ENCODE data around the gene SLC35G6.
"Not testable (repeated sequence)": the region's sequence is repeated elsewhere in the genome, so short reads cannot be mapped to it uniquely, and the experiment has no call there.

SLC35G6 gene

DNA sequence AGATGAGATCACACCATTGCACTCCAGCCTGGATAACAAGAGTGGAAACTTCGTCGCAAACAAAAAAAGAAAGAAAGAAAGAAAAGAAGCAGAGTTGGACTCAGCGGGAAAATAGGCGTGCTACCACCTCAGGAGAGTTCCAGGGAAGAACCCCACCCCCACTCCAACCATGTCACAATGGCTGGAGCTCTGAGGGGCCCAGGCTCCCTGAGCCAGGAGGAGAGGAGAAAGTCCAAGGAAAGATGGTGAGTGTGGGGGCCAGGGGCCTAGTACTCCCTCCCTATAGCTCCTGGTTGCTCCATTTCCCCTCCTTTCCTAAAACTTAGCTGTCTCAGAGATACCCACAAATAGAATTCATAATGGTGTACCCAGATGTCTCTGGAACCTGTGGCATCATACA lies at the start of gene SLC35G6:
TSS of gene SLC35G6 (plus strand) at position 172 of the 400 bp plus-strand sequence. CDS start at position 243, 71 bp downstream.
- not testable (repeated sequence) for DNase-seq

DNA sequence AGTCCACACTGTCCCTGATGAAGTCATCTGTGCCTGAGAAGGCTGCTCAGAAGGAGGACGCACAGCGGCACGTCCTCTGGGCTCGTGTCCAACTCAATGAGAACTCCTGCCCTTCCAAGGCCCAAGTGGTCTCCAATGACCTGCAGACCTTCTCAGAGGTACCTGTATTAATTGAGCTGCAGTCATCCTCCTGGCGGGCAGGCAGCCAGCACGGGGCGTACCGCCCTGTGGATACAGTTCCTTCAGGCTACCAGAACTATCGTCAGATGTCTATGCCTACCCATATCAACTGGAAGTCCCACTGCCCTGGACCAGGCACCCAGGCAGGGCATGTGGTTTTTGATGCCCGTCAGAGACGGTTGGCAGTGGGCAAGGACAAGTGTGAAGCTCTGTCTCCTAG lies 49.0 kb upstream of the SLC35G6 start:
- no peak for DNase-seq

DNA sequence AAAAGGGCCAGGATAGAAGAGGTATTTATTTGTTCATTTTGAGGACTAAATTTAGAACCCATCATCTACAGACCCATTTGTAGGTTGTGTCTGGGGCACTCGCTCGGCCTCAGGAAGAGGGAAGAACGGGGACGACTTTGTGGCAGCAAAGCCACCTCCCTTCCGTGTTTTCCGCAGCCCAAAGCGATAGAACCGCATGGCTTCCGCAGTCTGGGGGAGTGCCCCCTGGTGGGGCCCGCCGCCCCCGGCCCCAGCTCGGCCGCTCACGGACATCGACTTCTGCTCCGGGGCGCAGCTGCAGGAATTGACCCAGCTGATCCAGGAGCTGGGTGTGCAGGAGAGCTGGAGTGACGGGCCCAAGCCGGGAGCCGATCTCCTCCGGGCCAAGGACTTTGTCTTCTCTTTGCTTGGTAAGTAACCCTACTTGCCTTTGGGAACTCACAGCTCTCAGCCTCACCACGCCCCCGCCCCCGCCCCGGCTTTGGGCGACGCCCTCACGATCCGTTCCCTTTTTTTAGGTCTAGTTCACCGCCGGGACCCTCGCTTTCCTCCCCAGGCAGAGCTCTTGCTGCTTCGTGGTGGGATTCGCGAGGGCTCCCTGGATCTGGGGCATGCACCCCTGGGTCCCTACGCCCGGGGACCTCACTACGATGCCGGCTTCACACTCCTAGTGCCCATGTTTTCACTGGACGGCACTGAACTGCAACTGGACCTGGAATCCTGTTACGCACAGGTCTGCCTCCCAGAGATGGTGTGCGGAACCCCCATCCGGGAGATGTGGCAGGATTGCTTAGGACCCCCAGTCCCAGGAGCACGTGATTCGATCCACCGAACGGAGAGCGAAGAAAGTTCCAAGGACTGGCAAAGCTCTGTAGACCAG lies 45.3 kb upstream of the SLC35G6 start:
- peak; percentile 19 for DNase-seq

DNA sequence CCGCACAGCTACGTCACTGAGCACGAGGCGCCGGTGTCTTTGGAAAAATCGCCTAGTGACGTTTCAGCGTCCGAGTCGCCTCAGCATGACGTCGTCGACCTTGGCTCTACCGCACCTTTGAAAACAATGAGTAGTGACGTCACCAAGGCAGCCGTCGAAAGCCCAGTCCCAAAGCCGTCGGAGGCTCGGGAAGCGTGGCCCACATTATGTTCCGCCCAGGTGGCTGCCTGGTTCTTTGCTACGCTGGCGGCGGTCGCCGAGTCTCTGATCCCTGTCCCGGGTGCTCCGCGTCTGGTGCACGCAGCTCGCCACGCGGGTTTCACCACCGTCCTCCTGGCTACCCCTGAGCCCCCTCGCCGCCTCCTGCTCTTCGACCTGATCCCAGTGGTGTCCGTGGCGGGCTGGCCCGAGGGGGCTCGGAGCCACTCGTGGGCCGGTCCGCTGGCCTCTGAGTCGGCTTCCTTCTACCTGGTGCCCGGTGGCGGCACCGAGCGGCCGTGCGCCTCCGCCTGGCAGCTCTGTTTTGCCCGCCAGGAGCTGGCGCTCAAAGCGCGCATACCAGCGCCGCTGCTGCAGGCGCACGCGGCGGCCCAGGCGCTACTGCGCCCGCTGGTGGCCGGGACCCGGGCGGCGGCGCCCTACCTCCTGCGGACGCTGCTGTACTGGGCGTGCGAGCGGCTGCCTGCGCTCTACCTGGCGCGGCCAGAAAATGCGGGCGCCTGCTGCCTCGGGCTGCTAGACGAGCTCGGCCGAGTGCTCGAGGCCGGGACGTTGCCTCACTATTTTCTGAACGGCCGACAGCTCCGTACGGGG lies 44.5 kb upstream of the SLC35G6 start:
- DNase-seq = peak; percentile 59

DNA sequence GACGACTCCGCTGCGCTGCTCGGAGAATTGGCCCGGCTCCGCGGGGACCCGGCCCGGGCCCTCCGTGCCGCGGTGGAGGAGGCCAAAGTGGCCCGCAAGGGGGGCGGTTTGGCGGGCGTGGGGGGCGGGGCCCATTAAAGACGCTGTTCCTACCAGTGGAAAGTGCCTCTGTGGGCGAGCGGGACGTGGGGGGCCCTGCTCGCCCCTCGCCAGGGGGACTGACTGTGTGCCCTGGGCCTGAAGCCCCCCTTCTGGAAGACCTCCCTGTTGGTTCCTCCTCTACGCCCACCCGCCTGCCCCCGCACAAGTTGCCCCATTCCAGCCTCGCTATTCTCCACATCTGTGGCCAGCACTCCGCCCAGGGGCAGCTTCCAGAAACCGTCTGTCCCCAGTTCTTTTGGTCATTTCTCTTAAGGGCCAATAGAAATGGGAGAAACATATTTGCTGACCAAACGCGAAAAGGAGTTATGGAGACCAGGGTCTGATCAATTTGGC lies 43.8 kb upstream of the SLC35G6 start:
- DNase-seq = no peak

DNA sequence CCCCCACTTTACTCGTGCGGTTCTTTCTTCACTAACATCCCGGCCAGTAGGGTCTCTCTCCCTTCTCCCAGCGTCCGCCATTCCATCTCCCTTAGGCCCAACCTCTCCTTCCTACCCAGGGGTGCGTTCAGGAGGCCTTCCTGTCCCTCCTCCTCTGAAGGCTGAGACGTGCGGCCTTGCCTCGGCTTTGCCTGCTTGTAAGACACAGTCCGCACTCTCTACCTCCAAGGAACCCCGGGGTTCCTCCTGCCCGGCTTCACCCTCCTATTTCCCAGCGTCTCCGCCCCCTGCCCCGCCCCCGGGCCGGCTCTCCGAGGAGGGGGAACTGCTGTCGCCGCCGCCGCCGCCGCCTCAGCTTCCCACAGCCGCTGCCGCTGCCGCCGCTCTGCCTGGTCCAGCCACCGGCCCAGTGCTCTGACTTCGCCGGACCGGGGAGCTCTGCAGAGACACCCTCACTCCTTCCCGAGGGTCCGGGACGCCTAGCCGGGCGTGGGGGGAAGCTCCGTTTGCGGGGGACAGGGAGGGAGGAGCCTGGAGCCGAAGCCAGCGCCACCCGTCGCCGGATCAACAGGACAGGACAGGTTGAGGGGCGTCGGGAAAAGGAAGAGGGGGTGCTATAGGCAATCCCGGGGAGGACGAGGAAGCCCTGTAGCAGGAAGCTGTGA lies 43.2 kb upstream of the SLC35G6 start:
- no peak for DNase-seq

DNA sequence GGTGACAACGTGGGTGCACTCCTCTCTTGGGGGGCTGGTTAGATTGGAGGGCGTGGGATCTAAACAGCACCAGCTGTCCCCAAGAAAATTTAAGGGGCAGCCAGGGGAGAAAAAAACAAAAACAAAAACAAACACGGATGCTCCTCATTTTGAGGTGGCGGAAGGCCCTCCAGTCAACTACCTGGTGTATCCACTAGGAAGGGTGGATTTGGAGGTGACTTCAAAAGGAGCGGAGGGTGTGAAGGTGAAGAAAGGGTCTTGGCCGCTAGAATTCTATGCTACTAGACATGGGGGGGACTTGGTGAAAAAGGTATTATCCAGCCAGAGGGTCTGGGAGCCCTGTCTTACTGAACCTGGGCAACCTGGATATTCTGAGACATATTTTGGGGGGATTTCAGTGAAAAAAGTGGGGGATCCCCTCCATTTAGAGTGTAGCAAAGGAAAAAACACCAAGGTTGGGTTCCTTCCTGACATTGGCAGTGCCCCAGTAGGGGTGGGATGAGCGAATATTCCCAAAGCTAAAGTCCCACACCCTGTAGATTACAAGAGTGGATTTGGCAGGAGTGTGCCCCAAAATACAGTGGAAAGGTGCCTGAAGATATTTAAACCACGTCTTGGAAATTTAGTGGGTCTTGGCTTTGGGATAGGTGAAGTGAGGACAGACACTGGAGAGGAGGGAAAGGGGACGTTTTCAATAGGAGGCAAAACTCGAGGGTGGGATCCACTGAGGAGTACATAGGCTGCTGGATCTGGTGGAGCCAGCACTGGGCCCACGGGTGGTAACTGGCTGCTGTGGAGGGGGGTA lies 42.4 kb upstream of the SLC35G6 start:
- no peak for DNase-seq

DNA sequence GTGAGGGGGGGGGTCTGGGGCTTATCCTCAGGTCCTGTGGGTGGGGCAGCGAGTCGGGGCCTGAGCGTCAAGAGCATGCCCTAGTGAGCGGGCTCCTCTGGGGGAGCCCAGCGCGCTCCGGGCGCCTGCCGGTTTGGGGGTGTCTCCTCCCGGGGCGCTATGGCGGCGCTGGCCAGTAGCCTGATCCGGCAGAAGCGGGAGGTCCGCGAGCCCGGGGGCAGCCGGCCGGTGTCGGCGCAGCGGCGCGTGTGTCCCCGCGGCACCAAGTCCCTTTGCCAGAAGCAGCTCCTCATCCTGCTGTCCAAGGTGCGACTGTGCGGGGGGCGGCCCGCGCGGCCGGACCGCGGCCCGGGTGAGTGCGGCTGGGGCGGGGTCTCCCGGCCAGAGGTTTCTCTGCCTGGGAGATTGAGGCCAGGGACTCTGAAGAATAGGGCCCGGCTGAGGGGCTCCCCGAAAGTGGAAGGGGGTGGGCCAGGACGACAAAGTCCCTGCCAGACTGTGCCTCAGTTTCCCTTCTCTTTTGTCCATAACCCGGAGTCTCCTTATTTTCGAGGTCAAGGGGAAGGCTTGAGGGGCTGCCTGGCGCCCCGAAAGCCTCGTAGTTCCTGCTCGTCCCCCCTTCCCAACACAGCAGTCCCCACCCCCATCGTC lies 41.7 kb upstream of the SLC35G6 start, which contains the start of gene FGF11:
TSS of gene FGF11 (plus strand) at position 51 of the 651 bp plus-strand sequence. CDS start at position 160, 109 bp downstream.
- no peak for DNase-seq

DNA sequence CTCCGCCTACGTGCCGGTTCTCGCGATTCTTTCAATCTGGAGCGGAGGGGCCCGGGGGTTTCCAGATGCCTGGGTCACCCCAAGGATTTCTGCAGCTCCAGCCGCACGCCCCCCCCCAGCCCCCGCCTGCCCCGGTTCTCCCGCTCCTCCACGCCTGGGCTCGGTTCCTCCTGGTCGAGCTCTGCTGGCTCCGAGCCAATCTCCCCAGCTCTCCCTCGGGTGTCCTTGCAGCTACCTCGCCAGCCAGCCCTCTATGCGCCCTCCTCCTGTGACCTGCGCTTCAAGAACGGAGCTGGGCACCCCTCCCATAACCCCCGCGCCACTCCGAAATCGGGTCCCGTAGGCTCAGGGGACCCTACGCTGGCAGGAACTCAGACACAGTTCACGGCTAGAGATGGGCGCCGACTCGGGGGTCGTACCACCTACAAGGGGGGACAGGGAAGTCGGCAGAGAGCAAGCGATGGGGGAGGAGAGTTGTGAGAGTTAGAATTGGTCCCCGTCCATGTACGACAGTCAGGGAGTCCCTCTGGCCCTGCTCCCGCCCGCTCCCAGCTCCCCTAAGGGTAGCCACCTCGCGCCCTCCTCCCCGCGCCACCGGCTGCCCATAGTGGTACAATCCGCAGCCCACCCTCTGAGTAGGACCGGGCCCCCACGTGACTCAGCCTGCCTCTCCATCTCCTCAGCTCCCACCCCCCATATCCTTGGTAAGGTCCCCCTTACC lies 41.0 kb upstream of the SLC35G6 start:
- DNase-seq = peak; percentile 87

DNA sequence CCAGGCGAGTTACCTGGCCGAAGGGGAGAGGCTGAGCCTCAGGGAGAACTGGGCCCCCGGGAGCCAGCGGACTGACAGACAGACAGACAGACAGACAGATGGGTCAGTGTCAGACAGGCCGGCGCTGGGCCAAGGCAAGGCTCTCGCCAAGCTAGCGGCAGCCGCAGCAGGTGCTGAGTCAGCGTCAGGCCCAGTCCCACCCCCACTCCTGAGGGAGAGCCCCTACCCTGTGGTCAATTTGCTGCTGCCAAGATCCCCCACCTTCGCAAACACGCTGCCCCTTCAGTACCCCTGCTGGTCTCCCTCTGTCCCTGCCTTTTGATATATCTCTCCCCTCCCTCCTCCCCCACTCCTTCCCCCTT lies 40.4 kb upstream of the SLC35G6 start:
- DNase-seq = peak; percentile 77

DNA sequence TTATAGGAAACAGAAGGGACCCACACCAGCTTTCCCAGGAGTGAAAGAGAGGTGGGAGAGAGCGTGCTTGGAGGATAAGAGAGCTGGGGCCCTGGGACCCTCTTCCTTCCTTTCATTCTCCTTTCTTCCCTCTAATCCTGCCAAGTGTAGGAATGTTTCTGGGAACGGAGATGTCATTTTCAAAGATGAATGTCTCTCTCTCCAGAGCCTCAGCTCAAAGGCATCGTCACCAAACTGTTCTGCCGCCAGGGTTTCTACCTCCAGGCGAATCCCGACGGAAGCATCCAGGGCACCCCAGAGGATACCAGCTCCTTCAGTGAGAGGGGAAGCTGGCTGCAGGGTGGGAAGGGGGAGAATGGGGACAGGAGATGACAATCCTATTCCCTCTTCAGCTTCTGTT lies 40.0 kb upstream of the SLC35G6 start:
- DNase-seq = no peak

DNA sequence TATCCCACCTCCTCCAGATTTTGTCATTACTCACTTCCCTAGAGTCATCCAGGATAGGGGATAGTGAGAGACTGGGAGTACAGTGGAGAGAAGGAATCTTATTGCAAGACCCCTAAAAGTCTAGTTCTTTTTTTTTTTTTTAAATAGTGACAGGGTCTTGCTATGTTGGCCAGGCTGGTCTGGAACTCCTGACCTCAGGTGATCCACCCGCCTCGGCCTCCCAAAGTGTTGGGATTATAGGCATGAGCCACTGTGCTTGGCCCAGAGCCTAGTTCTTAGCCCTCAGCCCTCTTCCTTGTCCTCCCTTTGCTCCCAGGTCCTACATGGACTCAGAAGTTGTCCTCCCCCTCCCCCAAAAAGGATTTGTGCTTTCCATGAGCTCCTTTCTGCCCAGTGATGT lies 39.1 kb upstream of the SLC35G6 start:
- no peak for DNase-seq

DNA sequence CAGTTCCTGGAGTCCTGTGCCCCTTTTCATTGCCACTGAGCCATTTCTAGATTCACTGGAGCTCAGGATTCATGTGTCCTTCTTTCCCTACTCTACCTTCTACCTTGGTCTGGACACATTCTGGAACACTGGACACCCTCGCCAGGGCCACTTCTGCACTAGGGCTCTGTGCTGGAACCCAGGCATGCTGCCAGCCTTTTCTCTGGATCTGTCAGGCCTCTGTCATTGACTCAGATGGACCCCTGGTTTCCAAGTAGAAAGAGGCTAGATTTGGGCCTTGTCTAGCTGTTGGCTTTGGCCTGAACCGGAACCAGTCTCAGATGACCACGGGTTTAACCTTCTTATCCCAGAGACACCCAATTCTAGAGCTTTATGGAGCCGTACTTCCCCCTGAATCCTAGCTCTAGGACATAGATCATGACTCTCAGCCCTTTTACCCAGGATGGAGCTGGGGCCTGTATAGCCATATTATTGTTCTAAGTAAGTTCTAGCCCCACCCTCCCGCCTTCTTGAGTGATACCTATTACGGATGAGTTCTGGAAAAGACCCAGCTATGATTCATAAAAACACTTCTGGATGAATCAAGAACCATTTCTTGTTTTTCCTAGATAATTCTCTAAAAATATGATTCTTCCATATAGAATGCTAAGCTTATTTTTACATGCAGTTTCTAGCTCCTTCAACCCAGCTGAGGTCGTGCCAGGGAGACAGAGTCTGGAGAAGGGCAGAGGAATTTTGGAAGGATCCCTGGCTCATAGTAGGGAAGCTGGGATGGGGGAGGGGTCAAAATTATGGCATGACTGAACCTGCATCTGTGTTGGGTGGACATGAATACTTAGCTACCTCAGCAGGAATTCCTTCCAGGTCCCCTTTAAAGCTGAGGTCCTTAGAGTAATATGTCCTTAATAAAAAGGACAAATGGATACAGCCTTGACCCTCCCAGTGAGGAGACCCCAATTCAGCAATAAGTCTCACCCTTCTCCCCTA lies 37.5 kb upstream of the SLC35G6 start:
- no peak for DNase-seq

DNA sequence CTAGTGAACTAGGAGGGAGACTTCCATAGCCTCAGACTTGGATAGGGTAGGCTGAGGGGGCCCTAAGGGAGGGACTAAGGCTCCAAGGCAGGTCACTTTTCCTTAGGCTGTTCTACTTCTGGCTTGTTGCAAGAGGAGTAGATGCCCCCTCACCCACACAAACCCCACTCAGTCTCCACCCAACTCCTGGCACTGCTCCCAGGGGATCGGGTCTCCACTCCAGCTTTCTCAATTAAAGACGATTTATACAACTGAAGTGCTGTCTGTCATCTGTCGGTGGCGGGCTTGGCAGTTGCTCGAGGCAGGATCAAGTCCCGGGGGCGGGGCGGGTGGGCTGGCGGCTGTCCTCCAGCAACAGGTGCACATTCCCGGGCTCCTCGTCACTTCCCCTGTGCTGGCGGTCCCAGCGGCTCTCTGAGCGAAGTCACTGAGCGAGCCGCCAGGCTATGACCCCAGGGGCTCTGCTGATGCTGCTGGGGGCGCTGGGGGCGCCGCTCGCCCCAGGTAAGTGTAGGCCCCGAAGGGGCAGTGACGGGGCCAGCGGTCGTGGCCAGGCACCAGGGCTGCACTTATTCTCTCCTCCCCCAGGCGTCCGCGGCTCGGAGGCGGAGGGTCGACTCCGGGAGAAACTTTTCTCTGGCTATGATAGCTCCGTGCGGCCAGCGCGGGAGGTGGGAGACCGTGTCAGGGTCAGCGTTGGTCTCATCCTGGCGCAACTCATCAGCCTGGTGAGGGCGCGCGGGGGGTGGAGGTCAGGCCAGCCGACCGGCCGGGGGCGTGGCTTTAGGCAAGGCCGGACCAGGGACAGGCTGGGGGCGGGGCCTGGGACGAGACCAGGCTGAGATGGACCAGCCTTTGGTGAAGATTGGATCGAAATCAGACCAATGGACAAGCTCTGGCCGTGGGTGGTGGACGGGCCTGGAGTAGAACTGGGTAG lies 36.3 kb upstream of the SLC35G6 start, which contains the start of gene CHRNB1:
TSS of gene CHRNB1 (plus strand) at position 380 of the 937 bp plus-strand sequence. CDS start at position 447, 67 bp downstream.
- DNase-seq = peak; percentile 26

DNA sequence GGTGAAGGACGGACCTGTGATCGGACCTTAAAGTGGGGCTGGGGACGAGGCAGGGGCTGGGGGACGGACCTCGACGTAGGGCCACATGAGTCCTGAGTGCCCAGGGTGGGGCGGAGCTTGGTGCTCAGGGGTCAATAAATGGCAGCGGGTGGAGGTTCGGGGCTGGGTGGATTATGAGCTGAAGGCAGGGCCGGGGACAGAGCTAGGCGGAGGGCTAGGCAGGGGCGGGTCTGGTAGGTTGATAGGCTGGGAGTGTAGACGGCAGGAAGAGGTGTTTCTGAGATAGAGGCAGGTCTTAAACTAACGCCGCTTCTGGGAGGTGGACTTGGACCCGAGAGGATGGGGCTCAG lies 35.7 kb upstream of the SLC35G6 start:
- peak; percentile 48 for DNase-seq

DNA sequence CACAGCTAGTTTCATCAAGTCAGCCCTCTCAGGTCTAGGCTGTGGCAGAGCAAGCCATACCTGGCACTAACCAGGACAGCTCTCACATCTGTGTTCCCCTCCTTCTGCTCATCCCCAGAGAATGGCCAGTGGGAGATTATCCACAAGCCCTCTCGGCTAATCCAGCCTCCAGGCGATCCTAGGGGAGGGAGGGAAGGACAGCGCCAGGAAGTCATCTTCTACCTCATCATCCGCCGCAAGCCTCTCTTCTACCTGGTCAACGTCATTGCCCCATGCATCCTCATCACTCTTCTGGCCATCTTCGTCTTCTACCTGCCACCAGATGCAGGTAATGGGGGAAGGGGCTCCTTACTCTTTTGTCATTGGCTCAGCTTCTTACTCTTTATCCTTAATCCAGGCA lies 32.8 kb upstream of the SLC35G6 start:
- DNase-seq = no peak

DNA sequence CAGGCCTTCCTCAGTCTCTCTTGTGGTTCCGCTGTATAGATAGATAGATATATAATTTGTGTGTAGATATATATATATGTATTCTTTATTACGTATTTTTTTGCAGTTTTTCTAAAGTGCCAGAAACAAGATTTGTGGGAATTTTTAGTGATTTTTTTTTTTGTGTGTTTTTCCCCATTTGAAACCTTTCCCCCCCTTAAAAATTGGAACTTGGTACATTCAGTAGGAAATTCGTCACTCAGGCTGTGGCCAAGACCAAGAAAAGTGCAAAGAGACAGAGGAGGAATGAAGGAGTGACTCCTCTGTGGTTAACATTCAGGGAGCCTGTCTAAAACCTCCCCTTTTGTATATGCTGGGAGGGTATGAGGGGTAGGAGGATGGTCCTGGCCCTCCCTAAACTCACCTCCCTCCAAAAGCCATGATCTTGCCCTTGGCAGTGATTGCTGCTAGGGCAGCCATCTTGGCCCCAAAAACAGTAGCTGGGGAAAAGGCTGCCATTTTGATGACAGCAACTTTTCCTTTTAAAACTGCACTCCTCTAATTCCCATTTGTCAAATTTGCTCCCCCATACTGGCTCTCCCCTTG lies 21.2 kb upstream of the SLC35G6 start:
- DNase-seq = no peak

All from DMS79 treated with DMSO at 0.1 percent for 48 hours (cell line).